Stimulated activated CD8-positive, alpha-beta memory T cell treated with anti-CD3 and anti-CD28 coated beads, Interleukin-12 subunit alpha, Interleukin-12 subunit beta, amount 100 ng/mL, for 1 hour (primary cell): ENCODE measurements around the gene ITGB6.
"Not testable (repeated sequence)": the region's sequence is repeated elsewhere in the genome, so short reads cannot be mapped to it uniquely, and the experiment has no call there.

Source experiments
- DNase-seq: peaks from one replicate; pipeline ENCODE4 v3.0.0-alpha.2; 2020; ENCODE audit warnings: low read depth

The ITGB6 gene

GRCh38 chr2:160181146-160181836, 18.8 kb downstream of the ITGB6 start:
- not testable (repeated sequence) for DNase-seq

GRCh38 chr2:160180690-160181089, 19.4 kb downstream of the ITGB6 start:
- not testable (repeated sequence) for DNase-seq

GRCh38 chr2:160180172-160180571, 19.9 kb downstream of the ITGB6 start:
- DNase-seq: no peak

GRCh38 chr2:160175169-160176134, 24.6 kb downstream of the ITGB6 start:
- DNase-seq: no peak

GRCh38 chr2:160174322-160174721, 25.8 kb downstream of the ITGB6 start:
- DNase-seq: no peak

- no peak for DNase-seq
Measured at GRCh38 chr2:160169988-160170387, 30.1 kb downstream of the ITGB6 start.

GRCh38 chr2:160169471-160169870, 30.6 kb downstream of the ITGB6 start:
- no peak for DNase-seq

- no peak for DNase-seq
Measured at GRCh38 chr2:160168878-160169277, 31.2 kb downstream of the ITGB6 start.

GRCh38 chr2:160167089-160167740, 32.9 kb downstream of the ITGB6 start:
- DNase-seq: no peak

- DNase-seq: no peak
Measured at GRCh38 chr2:160165996-160166395, 34.1 kb downstream of the ITGB6 start.

GRCh38 chr2:160165081-160165480, 35.0 kb downstream of the ITGB6 start:
- no peak for DNase-seq

- no peak for DNase-seq
Measured at GRCh38 chr2:160157861-160158829, 41.9 kb downstream of the ITGB6 start.

GRCh38 chr2:160156665-160157064, 43.4 kb downstream of the ITGB6 start:
- no peak for DNase-seq

- no peak for DNase-seq
Measured at GRCh38 chr2:160156100-160156499, 44.0 kb downstream of the ITGB6 start.

- DNase-seq: not testable (repeated sequence)
Measured at GRCh38 chr2:160148419-160148818, 51.7 kb downstream of the ITGB6 start.

GRCh38 chr2:160145471-160145870, 54.6 kb downstream of the ITGB6 start:
- DNase-seq: no peak

GRCh38 chr2:160144280-160144990, 55.6 kb downstream of the ITGB6 start:
- DNase-seq: no peak

GRCh38 chr2:160142472-160142871, 57.6 kb downstream of the ITGB6 start:
- DNase-seq: no peak

GRCh38 chr2:160141912-160142311, 58.2 kb downstream of the ITGB6 start:
- DNase-seq: no peak

GRCh38 chr2:160141419-160141818, 58.7 kb downstream of the ITGB6 start:
- no peak for DNase-seq

- DNase-seq: no peak
Measured at GRCh38 chr2:160140471-160140870, 59.6 kb downstream of the ITGB6 start.
